Loucy (cell line): ENCODE results near the gene MRPL38.

Experiments used
- H2AFZ ChIP-seq: fragments of 200-600 bp; sonication (generic); 2 replicates; pipeline ENCODE4 v1.6.0; 2016; ENCODE audit warnings: antibody characterized with exemption, mild to moderate bottlenecking, low read length, moderate library complexity
- H3F3A ChIP-seq: fragments of 200-600 bp; 2 replicates; pipeline ENCODE4 v1.6.0; 2016; ENCODE audit warnings: antibody characterized with exemption, low read depth, mild to moderate bottlenecking
- H3K27me3 ChIP-seq: fragments of 200-600 bp; sonication (generic); 2 replicates; pipeline ENCODE4 v1.6.1; 2014; ENCODE audit warnings: low read length, mild to moderate bottlenecking; ENCODE audit not compliant: insufficient read depth, poor library complexity, severe bottlenecking
- H3K36me3 ChIP-seq: fragments of 200-600 bp; sonication (generic); 2 replicates; pipeline ENCODE4 v1.6.1; 2016; ENCODE audit warnings: low read length; ENCODE audit not compliant: insufficient read depth
- H3K4me1 ChIP-seq: fragments of 200-600 bp; sonication (generic); 2 replicates; pipeline ENCODE4 v1.5.1; 2014; ENCODE audit warnings: low read length, mild to moderate bottlenecking; ENCODE audit not compliant: insufficient read depth, poor library complexity, severe bottlenecking
- H3K4me2 ChIP-seq: fragments of 200-600 bp; sonication (generic); 2 replicates; pipeline ENCODE4 v1.6.0; 2014; ENCODE audit warnings: antibody characterized with exemption, low read length, low read depth, mild to moderate bottlenecking; ENCODE audit not compliant: poor library complexity, severe bottlenecking
- H3K4me3 ChIP-seq: fragments of 200-600 bp; sonication (generic); 2 replicates; pipeline ENCODE4 v1.5.1; 2014; ENCODE audit warnings: low read length, mild to moderate bottlenecking, mixed read lengths; ENCODE audit not compliant: poor library complexity, severe bottlenecking
- H3K79me2 ChIP-seq: fragments of 200-600 bp; sonication (generic); 2 replicates; pipeline ENCODE4 v1.6.1; 2014; ENCODE audit warnings: low read length; ENCODE audit not compliant: insufficient read depth
- H3K9ac ChIP-seq: fragments of 200-600 bp; sonication (generic); 2 replicates; pipeline ENCODE4 v1.6.0; 2014; ENCODE audit warnings: mild to moderate bottlenecking, low read depth, low read length, moderate library complexity; ENCODE audit not compliant: poor library complexity, severe bottlenecking
- H3K9me2 ChIP-seq: fragments of 200-600 bp; sonication (generic); replicated peaks from 2 replicates; pipeline ENCODE4 v1.6.1; 2016; ENCODE audit warnings: low read depth, low read length, mixed read lengths
- H3K9me3 ChIP-seq: fragments of 200-600 bp; sonication (generic); 2 replicates; pipeline ENCODE4 v1.6.1; 2014; ENCODE audit warnings: mild to moderate bottlenecking, antibody characterized with exemption, low read length, low read depth; ENCODE audit not compliant: insufficient read depth
- H4K20me1 ChIP-seq: fragments of 200-600 bp; sonication (generic); 2 replicates; pipeline ENCODE4 v1.6.0; 2014; ENCODE audit warnings: antibody characterized with exemption, low read length, mild to moderate bottlenecking; ENCODE audit not compliant: insufficient read depth, poor library complexity, severe bottlenecking
- CTCF ChIP-seq: fragments of 200-600 bp; sonication (generic); conservative IDR thresholded peaks from 2 replicates; pipeline ENCODE4 v1.5.1; 2014; ENCODE audit warnings: mild to moderate bottlenecking, antibody characterized with exemption, low read length
- EZH2phosphoT487 ChIP-seq: fragments of 200-600 bp; IDR thresholded peaks from 2 replicates; pipeline ENCODE4 v1.6.1; 2018; ENCODE audit warnings: antibody characterized with exemption, mild to moderate bottlenecking, moderate library complexity, borderline replicate concordance

MRPL38 gene

GRCh38 chr17:75933808-75934207 is 29.1 kb upstream of the MRPL38 start:
- Histone ChIP-seq H3K4me3 (no peak overlapping the region), H3K9me3 (no peaks in the 10 kb centered on the region), H2AFZ (no peak overlapping the region), H3K79me2 (no peaks in the 10 kb centered on the region), H3K9me2 (no peaks in the 10 kb centered on the region), H3F3A (no peaks in the 10 kb centered on the region), H3K9ac (no peak overlapping the region), H3K36me3 (no peaks in the 10 kb centered on the region), H4K20me1 (no peaks in the 10 kb centered on the region), H3K4me1 (no peaks in the 10 kb centered on the region), H3K4me2 (no peak overlapping the region), H3K27me3 (no peaks in the 10 kb centered on the region)
- TF ChIP-seq EZH2phosphoT487 (no peak), CTCF (no peak)

GRCh38 chr17:75932852-75933251 is 28.2 kb upstream of the MRPL38 start:
- Histone ChIP-seq H4K20me1 (no peaks in the 10 kb centered on the region), H3K9me2 (no peaks in the 10 kb centered on the region), H3K27me3 (no peaks in the 10 kb centered on the region), H3K4me1 (no peaks in the 10 kb centered on the region), H2AFZ (no peak overlapping the region), H3K79me2 (no peaks in the 10 kb centered on the region), H3F3A (no peaks in the 10 kb centered on the region), H3K9ac (no peak overlapping the region), H3K9me3 (no peaks in the 10 kb centered on the region), H3K4me2 (no peak overlapping the region), H3K4me3 (no peak overlapping the region), H3K36me3 (no peaks in the 10 kb centered on the region)
- TF ChIP-seq CTCF (no peak), EZH2phosphoT487 (no peak)

- no peak for TF ChIP-seq EZH2phosphoT487
- TF ChIP-seq CTCF, result no peak
- Histone ChIP-seq H3K79me2 (no peaks in the 10 kb centered on the region), H2AFZ (no peak overlapping the region), H3K27me3 (no peaks in the 10 kb centered on the region), H3K36me3 (no peaks in the 10 kb centered on the region), H3K9me3 (no peaks in the 10 kb centered on the region), H4K20me1 (no peaks in the 10 kb centered on the region), H3K4me2 (no peak overlapping the region), H3K9ac (no peak overlapping the region), H3K4me1 (no peaks in the 10 kb centered on the region), H3K9me2 (no peaks in the 10 kb centered on the region), H3F3A (no peaks in the 10 kb centered on the region), H3K4me3 (no peak overlapping the region)
Measured at GRCh38 chr17:75931062-75931461, 26.4 kb upstream of the MRPL38 start.
